Jurkat, Clone E6-1 (cell line): ENCODE measurements around the gene TOGARAM1.
A peak's percentile ranks its signal among the peaks of the same experiment; 100 is the strongest.

Experiments used
- DNase-seq: peaks from one replicate; pipeline ENCODE4 v3.0.0-alpha.2; 2011; ENCODE audit warnings: low read depth, low spot score
- H3K4me3 ChIP-seq: 2 replicates; pipeline ENCODE4 v1.5.1; 2011; ENCODE audit warnings: mild to moderate bottlenecking, low read length, control low read depth, moderate library complexity

TOGARAM1 gene

DNA sequence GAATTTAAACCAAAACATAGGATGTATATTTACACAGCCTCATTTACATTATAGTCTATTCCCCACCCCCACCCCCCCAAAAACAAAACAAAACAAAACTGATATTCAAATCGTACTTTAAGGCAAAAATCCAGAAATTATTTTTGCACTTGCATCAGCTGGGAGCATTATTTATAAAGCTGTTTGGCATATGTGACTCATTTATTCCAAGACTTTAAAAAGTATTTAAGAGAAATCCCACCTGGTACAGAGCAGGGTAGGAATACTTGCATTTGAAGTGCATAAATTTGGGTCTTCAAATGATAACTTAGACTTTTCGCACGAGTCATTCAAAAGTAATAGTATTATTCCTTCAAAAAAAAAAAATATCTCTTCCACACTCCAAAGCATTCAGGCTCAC, 1.3 kb upstream of the TOGARAM1 start:
- H3K4me3 ChIP-seq: peak overlapping the region; percentile 93
- DNase-seq: no peak

DNA sequence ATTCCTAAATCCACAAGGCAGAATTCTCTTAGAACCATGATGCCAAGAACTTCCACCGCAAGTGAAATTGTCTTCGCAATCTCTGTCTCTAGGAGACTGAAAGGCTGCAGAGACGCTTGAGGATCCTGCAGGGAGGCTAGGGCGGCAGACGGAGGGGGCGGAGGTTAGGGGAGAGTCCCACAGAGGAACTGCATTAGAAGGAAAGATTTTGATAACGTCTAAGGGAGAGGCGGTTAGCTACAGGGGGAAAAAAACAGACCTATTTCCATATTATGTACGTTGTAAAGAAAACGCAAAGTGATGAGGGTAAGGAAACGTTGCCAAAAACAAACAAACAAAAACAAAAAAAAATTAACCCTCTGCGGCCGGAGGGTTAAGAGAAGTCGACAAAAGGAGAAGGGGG, 838 bp upstream of the TOGARAM1 start:
- H3K4me3 ChIP-seq: peak overlapping the region; percentile 93
- DNase-seq: peak; percentile 32

DNA sequence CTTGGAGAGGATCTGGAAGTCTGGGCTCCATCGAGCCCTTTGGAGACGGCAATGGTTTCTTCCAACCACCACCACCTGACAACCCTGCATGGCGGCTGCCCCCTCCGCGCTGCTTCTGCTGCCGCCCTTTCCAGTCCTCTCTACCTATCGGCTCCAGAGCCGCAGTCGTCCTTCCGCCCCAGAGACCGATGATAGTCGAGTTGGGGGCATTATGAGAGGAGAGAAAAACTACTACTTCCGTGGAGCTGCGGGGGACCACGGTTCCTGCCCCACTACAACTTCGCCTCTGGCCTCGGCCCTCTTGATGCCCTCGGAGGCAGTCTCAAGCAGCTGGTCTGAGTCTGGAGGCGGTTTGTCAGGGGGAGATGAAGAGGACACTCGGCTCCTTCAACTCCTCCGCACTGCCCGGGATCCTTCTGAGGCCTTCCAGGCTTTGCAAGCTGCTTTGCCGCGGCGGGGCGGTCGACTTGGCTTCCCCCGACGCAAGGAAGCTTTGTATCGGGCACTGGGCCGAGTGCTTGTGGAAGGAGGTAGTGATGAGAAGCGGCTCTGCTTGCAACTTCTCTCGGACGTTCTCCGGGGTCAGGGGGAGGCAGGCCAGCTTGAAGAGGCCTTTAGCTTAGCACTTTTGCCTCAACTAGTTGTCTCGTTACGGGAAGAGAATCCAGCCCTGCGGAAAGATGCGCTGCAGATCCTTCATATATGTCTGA, 499 bp downstream of the TOGARAM1 start:
- DNase-seq: no peak
- H3K4me3 ChIP-seq: peak overlapping the region; percentile 93

DNA sequence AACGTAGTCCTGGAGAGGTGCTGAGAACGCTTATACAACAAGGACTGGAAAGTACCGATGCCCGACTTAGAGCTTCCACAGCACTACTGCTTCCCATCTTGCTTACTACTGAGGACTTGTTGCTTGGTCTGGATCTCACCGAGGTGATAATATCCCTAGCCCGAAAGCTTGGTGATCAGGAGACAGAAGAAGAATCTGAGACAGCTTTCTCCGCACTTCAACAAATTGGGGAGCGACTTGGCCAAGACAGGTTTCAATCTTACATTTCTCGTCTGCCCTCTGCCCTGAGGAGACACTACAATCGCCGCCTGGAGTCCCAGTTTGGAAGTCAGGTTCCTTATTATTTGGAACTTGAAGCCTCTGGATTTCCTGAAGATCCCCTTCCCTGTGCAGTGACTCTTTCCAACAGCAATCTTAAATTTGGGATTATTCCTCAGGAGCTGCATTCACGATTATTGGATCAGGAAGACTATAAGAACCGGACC, 1.1 kb downstream of the TOGARAM1 start:
- no peak for DNase-seq
- H3K4me3 ChIP-seq: no peak overlapping the region

DNA sequence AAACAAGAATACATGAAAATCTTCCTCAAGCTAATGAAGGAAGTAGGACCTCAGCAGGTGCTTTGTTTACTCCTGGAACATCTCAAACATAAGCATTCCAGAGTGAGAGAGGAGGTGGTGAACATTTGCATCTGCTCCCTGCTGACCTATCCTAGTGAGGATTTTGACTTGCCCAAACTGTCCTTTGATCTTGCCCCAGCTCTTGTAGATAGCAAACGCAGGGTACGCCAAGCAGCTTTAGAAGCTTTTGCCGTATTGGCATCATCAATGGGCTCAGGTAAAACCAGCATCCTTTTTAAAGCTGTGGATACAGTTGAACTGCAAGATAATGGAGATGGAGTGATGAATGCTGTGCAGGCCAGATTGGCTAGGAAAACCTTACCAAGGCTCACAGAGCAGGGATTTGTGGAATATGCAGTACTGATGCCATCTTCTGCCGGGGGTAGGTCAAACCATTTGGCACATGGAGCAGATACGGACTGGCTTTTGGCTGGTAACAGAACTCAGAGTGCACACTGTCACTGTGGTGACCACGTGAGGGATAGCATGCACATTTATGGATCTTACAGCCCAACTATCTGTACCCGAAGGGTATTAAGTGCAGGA, 1.9 kb downstream of the TOGARAM1 start:
- no peak overlapping the region for H3K4me3 ChIP-seq
- no peak for DNase-seq

DNA sequence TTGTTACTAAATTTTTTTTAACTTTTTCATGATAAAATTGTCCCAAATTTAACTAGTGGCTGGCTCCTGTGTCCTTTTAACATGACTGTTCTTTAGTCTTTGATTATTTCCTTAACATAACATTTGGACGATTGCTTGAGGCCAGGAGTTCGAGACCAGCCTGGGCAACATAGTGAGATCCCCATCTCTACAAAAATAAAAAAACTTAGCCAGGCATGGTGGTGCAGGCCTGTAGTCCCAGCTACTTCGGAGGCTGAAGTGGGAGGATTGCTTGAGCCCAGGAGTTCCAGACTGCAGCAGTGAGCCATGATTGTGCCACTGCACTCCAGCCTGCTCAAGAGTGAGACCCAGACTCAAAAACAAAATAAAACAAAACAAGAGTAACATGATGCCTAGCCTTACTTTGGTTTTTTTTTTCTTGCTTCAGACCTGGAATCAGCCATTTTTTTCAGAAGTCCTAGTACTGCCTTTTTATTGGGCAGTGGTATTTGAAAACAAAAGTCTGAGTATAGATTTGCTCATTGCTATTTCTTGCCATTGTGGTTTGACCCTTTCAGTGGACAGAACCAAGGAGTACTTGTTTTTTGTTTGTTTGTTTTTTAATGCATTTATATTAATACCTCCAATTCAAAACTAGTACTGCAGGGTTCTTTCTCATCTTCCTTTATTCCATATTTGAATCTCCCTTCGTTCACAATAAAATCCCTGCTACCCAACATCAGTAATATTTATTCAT, 4.8 kb downstream of the TOGARAM1 start:
- DNase-seq: no peak
- no peak overlapping the region for H3K4me3 ChIP-seq

DNA sequence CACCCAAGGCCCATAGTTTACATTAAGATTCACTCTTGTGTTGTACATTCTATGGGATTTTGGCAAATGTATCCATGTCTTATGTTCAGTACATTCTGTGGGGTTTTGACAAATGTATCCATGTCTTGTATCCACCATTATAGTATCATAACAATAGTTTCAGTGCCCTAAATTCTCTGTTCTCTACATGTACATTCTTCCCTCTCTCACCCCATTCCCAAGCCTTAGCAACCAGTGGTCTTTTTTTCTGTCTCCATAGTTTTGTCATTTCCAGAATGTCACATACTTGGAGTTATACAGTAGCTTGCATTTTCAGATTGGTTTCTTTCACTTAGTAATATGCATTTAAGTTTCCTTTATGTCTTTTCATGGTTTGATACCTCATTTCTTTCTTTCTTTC, 6.7 kb downstream of the TOGARAM1 start:
- no peak for DNase-seq
- no peak overlapping the region for H3K4me3 ChIP-seq

DNA sequence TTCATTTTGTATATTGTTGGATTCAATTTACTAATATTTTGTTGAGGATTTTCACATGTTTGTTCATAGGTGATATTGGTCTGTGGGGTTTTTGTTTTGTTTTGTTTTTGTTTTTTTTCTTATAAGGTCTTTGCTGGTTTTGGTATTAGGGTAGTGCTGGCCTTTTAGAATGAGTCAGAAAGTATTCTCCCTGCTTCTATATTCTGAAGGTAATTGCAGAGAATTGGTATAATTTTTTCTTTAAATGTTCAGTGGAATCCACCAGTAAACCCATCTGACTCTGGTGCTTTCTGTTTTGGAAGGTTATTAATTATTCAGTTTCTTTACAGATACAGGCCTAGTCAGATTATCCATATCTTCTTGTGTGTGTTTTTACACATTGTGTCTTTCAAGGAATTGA, 8.9 kb downstream of the TOGARAM1 start:
- no peak overlapping the region for H3K4me3 ChIP-seq
- no peak for DNase-seq

DNA sequence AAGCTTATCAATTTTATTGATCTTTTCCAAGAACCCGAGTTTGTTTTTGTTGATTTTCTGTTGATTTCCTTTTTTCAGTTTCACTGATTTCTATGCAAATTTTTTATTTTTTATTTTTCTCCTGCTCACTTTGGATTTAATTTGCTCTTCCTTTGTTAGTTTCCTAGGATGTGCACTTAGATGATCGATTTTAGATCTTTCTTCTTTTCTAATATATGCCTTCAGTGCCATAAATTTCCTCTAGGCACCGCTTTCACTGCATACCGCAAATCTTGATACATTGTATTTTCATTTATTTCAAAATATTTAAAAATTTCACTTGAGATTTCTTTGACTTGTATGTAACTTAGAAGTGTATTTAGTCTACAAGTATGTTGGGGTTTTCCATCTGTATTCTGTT, 9.5 kb downstream of the TOGARAM1 start:
- no peak overlapping the region for H3K4me3 ChIP-seq
- no peak for DNase-seq

DNA sequence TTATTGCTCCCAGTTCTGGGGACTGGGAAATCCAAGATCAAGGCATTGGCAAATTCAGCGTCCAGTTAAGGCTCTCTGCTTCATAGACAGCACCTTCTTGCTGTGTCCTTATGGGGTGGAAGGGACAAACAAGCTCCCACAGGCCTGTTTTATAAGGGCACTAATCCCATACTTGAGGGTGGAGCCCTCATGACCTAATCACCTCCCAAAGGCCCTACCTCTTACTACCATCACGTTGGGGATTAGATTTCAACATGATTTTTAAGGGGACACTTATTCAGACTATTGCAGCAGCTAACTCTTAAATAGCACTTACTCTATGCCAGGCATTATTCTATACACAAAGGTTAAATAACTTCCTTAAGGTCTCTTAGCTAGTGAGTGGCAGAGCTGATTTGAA, 17.3 kb downstream of the TOGARAM1 start:
- H3K4me3 ChIP-seq: no peak overlapping the region

DNA sequence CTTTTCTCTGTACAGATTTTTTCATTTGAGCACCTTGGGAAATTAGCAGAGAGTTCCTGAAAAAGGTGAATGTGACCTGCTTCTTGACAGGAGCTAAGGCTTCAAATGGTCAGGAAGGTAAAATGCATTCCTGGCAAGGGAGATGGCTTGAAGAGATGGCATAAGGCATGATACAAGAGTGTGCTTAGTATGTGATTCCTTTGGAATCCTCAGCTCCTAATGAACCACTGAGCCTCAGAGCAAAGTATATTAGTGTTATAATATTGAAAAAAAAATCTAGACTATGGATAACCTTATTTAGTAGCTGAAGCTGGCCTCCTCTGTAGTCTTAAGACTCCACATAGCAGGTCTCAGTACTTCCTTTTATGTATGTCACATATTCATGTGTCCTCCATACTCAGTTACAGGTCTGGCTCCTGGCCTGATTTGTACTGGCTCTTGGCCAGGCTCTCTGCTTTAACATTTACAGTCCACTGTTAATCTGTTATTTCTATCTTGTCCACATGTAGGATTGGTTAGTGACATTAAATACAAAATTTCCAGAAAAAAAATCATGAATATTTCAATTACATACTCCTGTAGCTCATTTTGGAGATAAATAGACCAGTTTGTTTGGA, 17.9 kb downstream of the TOGARAM1 start:
- no peak overlapping the region for H3K4me3 ChIP-seq
- no peak for DNase-seq

More for the DNA sequence above, 17.3 kb downstream of the TOGARAM1 start:
- no peak for DNase-seq

DNA sequence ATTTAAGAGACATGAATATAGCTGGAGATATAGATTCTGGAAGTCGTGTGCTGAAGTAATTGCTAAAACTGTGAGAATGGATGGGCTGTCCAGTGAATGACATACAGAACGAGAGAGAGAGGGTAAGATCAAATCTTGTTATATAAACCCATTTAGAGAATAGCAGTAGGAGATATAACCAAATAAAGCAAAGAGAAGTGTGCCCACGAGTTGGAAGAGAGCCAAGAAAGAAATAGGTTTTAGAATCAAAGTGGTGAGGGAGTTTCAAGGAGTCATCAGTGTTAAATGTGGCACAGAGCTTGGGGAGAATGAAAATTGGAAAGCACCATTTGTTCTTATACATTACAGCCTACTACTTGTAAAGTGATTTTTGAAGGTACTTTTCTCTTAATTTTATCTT, 19.2 kb downstream of the TOGARAM1 start:
- no peak overlapping the region for H3K4me3 ChIP-seq
- DNase-seq: peak; percentile 19

DNA sequence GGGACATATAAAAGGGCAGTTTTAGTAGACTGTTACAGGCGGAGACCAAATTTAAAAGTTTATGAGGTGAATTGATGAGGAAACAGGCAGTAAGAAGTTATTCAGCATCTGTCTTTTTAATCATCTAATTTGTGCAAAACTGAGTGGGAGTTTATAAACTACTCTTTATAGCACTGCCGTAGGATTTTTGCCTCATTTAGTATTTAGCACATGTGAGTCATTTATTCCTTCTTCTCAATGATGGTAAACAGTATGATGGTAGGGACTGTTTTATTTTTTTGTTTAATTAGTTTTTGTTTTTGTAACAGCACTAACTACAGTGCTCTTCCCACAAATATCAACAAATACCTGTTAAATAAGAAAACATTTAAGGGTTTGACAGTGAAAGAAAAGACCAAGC, 20.6 kb downstream of the TOGARAM1 start:
- no peak for DNase-seq
- no peak overlapping the region for H3K4me3 ChIP-seq

DNA sequence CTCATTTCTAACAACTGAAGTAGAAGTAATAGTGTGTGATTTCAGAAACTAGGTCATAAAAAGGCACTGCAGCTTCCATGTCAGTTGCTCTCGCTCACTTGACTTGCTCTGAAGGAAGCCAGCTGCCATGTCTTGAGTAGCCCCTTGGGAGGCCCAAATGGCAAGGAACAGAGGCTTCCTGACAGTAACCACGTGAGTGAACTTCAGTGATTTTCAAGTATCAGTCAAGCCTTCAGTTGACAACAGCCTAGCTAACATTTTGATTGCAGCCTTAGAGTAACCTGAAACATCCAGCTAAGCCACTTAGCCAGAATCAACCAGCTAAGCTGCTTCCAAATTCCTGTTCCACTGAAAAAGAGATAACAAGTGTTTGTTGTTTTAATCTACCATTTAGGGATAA, 26.7 kb downstream of the TOGARAM1 start:
- peak; percentile 14 for DNase-seq
- no peak overlapping the region for H3K4me3 ChIP-seq

DNA sequence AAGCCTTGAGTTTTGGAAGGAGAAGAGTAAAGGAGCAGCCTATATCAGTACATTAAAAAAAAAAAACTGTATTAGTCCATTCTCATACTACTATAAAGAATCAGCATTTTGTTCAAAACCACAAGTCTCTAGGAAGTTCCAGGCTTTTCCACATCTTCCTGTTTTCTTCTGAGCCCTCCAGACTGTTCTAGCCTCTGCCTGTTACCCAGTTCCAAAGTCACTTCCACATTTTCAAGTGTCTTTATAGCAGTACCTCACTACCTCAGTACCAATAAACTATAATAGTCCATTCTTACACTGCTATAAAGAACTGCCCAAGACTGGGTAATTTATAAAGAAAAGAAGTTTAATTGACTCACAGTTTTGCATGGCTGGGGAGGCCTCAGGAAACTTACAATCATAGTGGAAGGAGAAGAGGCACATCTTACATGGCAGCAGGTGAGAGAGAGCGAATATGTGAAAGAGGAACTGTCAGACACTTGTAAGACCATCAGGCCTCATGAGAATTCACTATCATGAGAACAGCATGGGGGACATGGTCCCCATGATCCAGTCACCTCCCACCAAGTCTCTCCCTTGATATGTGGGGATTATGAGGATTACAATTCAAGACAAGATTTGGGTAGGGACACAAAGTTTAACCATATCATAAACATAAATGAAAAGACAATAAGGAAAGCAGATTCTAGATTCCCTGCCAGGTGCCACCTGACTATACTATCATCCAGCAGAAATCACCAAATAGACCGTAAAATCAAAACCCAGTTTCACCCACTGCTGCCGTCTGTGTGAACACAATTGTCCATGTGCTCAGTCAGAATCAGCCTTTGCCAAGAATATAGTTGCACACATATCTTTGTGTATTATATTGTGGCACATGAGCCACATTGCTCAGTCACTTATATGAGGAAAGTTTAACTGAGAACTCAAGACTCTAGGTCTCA, 27.8 kb downstream of the TOGARAM1 start:
- DNase-seq: no peak
- H3K4me3 ChIP-seq: no peak overlapping the region

DNA sequence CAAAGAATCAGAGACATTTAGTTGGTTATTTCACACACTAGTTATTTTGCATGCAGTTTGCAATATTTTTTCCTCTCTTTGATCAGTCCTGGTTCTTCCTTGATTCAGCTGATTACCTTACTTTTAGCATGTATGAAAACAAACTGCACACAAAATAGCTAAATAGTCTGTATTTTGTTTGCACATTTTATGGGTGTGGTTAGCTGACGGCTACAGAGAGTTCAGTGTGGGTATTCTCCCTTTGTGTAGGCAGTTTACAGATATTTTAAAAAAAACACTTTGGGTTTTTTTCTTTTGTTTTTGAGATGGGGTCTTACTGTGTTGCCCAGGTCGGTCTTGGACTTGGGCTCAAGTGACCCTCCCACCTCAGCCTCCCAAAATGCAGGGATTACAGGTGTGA, 28.5 kb downstream of the TOGARAM1 start:
- no peak for DNase-seq
- no peak overlapping the region for H3K4me3 ChIP-seq

DNA sequence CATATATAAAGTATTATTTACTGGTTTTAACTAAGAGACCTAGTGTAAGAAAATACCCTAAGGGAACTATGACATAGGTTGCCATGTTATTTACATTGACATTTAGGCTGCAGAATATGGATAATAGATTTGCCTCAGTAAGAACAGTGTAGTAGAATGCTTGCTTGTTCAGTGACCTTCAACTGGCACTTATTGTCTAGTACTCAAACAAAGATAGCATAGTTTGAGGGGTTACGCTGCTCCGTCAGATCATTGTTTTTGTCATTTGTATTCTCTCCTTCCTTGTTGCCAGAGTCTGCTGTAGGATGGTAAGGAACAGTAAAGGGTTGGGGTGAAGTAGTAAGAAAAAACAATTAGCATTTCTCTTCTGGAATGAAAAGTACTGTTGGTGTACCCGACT, 33.2 kb downstream of the TOGARAM1 start:
- no peak overlapping the region for H3K4me3 ChIP-seq
- DNase-seq: no peak

DNA sequence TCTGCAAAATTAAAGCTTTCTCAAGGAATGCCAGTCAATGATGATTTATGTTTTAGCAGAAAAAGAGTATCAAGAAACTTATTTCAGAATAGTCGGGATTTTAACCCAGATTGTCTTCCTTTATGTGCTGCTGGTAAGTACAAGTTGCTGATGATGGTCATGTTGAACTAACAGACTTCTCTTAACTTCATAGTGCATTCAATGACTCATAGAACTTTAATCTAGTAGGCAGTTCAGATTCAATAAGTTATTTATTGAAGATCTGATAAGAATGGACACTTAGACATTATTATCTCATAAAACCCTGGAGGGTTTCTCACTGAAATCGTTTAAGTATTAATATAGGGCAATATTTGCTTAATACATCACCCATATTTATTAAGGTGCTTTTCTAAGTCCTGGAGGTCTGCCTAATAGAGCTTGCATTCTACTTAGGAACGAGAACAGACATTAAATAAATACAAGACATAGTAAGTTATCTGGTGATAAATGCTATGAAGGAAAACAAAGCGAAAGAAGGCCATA, 33.8 kb downstream of the TOGARAM1 start:
- no peak overlapping the region for H3K4me3 ChIP-seq

DNA sequence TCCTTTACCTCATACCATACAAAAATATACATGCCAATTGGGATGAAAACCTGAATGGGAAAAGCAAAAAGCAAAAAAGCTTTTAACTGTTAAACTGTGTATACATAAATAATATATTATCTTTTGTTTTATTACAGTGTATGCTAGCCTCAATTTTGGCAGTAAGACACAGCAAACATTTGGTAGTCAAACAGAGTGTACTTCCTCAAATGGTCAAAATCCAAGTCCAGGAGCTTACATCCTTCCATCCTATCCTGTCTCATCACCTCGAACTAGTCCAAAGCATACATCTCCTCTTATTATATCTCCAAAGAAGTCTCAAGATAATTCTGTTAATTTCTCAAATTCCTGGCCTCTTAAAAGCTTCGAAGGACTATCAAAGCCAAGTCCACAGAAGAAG, 41.9 kb downstream of the TOGARAM1 start:
- DNase-seq: no peak
- H3K4me3 ChIP-seq: no peak overlapping the region

More for the DNA sequence above, 33.8 kb downstream of the TOGARAM1 start:
- DNase-seq: no peak
